GM10248 (cell line): Measurements from ENCODE around the gene PNPT1.

ENCODE experiments used
- CTCF ChIA-PET: fragments of 300-600 bp; sonication (Branson Sonifier 250); formaldehyde crosslinking; extraction: SDS; loops from one replicate; lab custom pipeline; 2021; ENCODE audit warnings: antibody characterized with exemption; lab: Yijun Ruan, JAX
- POLR2A ChIA-PET: fragments of 350-650 bp; sonication (Branson Sonifier 250); formaldehyde crosslinking; extraction: SDS; loops from one replicate; lab custom pipeline; 2020; ENCODE audit warnings: antibody characterized with exemption; lab: Yijun Ruan, JAX
- DNase-seq: peaks from one replicate; pipeline ENCODE4 v3.0.0; 2012; ENCODE audit errors: extremely low spot score
- TF ChIP-seq, protein P1 (sequence below): IDR thresholded peaks from 2 replicates; pipeline ENCODE4 v1.5.1; 2012; ENCODE audit warnings: mild to moderate bottlenecking, low read depth; ENCODE audit errors: extremely low read depth, missing control alignments, control extremely low read depth

PNPT1 gene

DNA sequence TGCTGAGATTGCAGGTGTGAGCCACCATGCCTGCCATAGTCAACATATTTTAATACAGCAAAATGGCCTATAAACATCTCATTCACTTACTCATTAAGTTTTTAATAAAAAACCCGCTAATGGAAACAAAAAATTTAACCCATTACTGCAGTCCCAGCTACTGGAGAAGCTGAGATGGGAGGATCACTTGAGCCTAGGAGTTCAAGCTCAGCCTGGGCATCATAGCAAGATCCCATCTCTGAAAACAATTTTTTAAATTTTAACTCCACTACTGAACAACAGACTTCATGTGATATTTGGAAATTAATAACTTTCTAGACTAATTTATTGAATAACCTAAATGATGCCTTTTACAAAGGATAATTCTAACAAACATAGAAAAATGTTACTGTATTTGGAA lies 81.6 kb downstream of the PNPT1 start:
- TF ChIP-seq, protein P1, sequence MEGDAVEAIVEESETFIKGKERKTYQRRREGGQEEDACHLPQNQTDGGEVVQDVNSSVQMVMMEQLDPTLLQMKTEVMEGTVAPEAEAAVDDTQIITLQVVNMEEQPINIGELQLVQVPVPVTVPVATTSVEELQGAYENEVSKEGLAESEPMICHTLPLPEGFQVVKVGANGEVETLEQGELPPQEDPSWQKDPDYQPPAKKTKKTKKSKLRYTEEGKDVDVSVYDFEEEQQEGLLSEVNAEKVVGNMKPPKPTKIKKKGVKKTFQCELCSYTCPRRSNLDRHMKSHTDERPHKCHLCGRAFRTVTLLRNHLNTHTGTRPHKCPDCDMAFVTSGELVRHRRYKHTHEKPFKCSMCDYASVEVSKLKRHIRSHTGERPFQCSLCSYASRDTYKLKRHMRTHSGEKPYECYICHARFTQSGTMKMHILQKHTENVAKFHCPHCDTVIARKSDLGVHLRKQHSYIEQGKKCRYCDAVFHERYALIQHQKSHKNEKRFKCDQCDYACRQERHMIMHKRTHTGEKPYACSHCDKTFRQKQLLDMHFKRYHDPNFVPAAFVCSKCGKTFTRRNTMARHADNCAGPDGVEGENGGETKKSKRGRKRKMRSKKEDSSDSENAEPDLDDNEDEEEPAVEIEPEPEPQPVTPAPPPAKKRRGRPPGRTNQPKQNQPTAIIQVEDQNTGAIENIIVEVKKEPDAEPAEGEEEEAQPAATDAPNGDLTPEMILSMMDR: no peak
- no peak for DNase-seq
- ChIA-PET CTCF (interaction anchor here (1.5 kb wide), 1 partner anchor 10 kb away, joined by 4 read pairs; no protein-coding TSS in a partner anchor), POLR2A (no interaction called here)

DNA sequence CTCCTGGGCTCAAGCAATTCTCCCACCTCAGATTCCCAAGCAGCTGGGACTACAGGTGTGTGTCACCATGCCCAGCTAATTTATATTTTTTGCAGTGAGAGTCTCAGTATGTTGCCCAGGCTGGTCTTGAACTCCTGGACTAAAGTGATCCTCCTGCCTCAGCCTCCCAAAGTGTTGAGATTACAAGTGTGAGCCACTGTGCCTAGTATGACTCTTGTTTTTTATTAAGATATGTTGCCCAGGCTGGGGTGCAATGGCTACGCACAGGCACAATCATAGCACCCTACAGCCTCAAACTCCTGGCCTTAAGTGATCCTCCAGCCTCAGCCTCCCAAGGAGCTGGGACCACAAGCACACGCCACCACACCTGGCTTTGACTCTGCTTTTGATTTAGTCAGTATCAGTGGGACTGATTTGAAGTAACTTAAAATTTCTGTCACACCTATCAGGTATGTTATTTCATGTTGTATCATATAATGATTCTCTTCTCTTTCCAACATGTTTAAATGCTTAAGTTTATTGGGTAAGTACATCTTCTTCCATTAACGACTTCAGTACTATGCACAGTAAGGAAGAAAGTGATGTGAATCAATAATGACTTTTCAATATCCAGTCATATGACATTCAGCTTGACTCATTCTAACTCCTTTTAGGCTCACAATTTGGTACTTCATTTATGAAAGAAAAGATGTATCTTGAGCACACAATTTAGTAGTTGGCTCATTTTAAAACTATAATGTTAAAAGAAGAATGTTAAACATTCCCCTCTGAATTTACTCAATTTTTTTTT lies 82.5 kb downstream of the PNPT1 start:
- ChIA-PET CTCF (interaction anchor here (1.0 to 1.5 kb wide), 2 partner anchors 9 to 10 kb away, joined by 3 to 4 read pairs; no protein-coding TSS in a partner anchor), POLR2A (interaction anchor here (0.7 kb wide), 2 partner anchors 14 to 354 kb away, joined by 6 read pairs; no protein-coding TSS in a partner anchor)
- no peak for DNase-seq
- TF ChIP-seq, protein P1: no peak

DNA sequence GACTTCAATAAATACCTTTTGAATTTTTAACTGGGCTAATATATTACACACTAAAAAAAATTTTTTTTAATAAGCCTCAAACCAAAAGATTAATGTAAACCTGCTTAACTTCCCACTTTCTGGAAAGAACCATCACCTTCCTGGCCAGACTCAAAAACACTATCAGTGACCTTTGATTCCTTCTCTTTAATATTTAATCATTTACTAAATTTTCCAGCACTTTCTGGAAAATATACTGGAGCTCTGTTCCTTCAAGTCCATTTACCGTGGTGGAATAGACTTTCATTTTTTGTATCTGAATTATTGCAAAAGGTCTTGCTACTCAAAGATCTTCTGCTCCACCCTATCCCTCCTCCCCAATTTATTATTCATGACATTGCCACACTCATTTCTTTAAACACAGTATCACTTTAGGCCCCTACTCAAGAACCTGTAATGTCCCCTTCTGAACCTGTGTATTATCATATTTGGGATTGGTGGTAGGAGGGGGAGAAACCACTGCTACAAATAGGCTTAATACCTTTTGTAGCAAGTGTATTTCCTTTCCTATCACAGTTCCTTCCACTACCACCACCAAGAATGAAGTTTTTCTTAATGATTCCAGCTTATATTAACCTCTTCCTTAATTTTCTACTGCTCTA lies 83.6 kb downstream of the PNPT1 start:
- no peak for DNase-seq
- TF ChIP-seq, protein P1: no peak
- ChIA-PET POLR2A (no interaction called here), CTCF (interaction anchor here (0.7 to 1.9 kb wide), 4 partner anchors 8 to 13 kb away, joined by 3 to 8 read pairs (median 3); no protein-coding TSS in a partner anchor)

DNA sequence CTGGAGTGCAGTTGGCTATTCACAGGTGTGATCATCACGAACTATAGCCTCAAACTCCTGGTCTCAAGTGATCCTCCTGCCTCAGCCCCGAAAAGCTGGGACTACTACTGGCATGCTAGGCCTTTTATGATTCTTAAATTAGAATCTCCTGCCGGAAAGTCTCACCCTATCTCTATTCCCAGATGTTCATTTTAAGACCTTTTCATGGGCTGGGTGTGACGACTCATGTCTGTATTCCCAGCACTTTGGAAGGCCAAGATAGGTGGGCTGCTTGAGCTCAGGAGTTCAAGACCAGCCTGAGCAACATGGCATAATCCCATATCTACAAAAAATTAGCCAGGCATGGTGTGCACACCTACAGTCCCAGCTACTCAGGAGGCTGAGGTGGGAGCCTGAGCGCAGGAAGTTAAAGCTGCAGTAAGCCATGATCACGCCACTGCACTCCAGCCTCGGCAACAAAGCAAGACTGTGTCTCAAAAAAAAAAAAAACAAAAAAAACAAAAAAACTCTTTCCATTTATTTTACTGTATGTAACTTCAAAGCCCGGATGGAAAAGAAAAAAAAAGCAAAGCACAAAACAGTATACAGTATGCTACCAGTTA lies 84.3 kb downstream of the PNPT1 start:
- POLR2A ChIA-PET: no interaction called here
- no peak for DNase-seq
- TF ChIP-seq, protein P1: no peak
- CTCF ChIA-PET: interaction anchor here (0.7 to 1.9 kb wide), 5 partner anchors 7 to 24 kb away, joined by 3 to 8 read pairs (median 4); no protein-coding TSS in a partner anchor

DNA sequence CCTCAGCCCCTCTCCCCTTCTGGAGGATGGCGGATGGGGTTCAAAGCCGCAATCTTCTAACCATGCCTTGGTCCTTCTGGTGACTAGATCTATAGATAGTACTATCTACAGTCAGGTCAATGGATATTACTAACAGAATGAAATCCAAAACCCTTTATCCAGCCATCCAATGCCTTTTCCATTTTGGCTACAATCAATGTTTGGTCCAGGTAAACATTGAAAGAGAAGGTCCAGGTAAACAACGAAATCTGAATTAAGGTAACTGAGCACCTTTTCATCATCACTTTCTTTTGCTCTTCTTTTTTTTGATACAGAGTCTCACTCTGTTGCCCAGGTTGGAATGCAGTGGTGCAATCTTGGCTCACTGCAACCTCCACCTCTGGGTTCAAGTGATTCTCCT lies 85.9 kb downstream of the PNPT1 start:
- DNase-seq: no peak
- ChIA-PET POLR2A (no interaction called here), CTCF (no interaction called here)
- TF ChIP-seq, protein P1: no peak

DNA sequence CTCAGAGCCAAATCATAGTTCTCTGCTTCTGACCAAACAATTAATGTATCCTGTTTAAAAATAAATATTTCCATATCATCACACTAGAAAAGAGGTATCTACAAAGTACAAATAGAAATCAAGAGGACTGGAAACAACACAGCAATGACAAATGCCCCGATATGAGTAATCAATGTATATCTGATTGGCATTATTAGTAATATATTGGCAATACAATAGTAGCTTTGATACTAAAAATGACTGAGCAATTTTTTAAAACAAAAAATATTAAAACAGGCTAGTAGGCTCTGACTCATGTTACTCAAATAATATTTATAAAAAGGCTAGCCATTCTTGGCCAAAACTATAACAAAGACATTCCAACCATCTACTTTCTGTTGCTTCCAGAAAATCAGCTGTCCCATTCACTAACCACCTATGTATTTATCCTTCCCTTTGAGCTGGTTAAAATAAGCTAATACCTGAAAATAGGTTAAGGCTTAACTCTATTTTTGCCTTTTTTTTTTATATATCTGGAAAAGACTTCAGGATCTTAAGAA lies 89.5 kb downstream of the PNPT1 start:
- TF ChIP-seq, protein P1: no peak
- ChIA-PET POLR2A (no interaction called here), CTCF (interaction anchor here (0.8 to 1.5 kb wide), 3 partner anchors 9 to 17 kb away, joined by 3 read pairs; no protein-coding TSS in a partner anchor)
- no peak for DNase-seq
